GM04503 (cell line): Measurements from ENCODE around the gene A4GALT.

ENCODE experiments used
- DNase-seq: peaks from one replicate; pipeline ENCODE4 v3.0.0-alpha.2; 2012; ENCODE audit warnings: low read depth

The A4GALT gene

GRCh38 chr22:42702675-42703074 is 18.0 kb downstream of the A4GALT start:
- no peak for DNase-seq

- DNase-seq: no peak
These were observed 19.0 kb downstream of the A4GALT start for GRCh38 chr22:42701694-42702093.

- DNase-seq: no peak
These were observed 19.8 kb downstream of the A4GALT start for GRCh38 chr22:42700901-42701300.

GRCh38 chr22:42700355-42700754 is 20.3 kb downstream of the A4GALT start:
- DNase-seq: no peak

GRCh38 chr22:42699976-42700352 is 20.7 kb downstream of the A4GALT start:
- DNase-seq: no peak

- DNase-seq: no peak
These were observed 21.2 kb downstream of the A4GALT start for GRCh38 chr22:42699281-42699975.

- peak; percentile 38 for DNase-seq
These were observed 23.1 kb downstream of the A4GALT start for GRCh38 chr22:42697542-42698013.

GRCh38 chr22:42696331-42696967 is 24.2 kb downstream of the A4GALT start:
- DNase-seq: no peak

- DNase-seq: no peak
These were observed 25.4 kb downstream of the A4GALT start for GRCh38 chr22:42695294-42695693.

- DNase-seq: no peak
These were observed 26.6 kb downstream of the A4GALT start for GRCh38 chr22:42693763-42694683.

- DNase-seq: no peak
These were observed 27.5 kb downstream of the A4GALT start for GRCh38 chr22:42693055-42693762.

- no peak for DNase-seq
These were observed 28.2 kb downstream of the A4GALT start for GRCh38 chr22:42692239-42693054.

GRCh38 chr22:42691440-42691839 is 29.2 kb downstream of the A4GALT start:
- no peak for DNase-seq

- DNase-seq: peak; percentile 89
These were observed 32.1 kb downstream of the A4GALT start for GRCh38 chr22:42688241-42689211.

GRCh38 chr22:42686756-42687491 is 33.7 kb downstream of the A4GALT start:
- DNase-seq: no peak

- no peak for DNase-seq
These were observed 34.6 kb downstream of the A4GALT start for GRCh38 chr22:42685941-42686653.

- DNase-seq: peak; percentile 15
These were observed 36.0 kb downstream of the A4GALT start for GRCh38 chr22:42684462-42685195.
